Kidney tubule cell (primary cell): ENCODE measurements around the gene LCOR.

Source experiments
- DNase-seq: peaks from one replicate; pipeline ENCODE4 v3.0.0-alpha.2; 2018; ENCODE audit warnings: low spot score

LCOR gene

GRCh38 chr10:97012470-97012869, 180.4 kb downstream of the LCOR start:
- no peak for DNase-seq

GRCh38 chr10:97013568-97013967, 181.5 kb downstream of the LCOR start:
- no peak for DNase-seq

GRCh38 chr10:97013983-97014382, 181.9 kb downstream of the LCOR start:
- DNase-seq = no peak

GRCh38 chr10:97015240-97015639, 183.1 kb downstream of the LCOR start:
- DNase-seq = no peak

- no peak for DNase-seq
These were observed 184.8 kb downstream of the LCOR start for GRCh38 chr10:97016728-97017473.

- no peak for DNase-seq
These were observed 185.4 kb downstream of the LCOR start for GRCh38 chr10:97017474-97017903.

GRCh38 chr10:97018251-97019212, 186.4 kb downstream of the LCOR start:
- no peak for DNase-seq

- DNase-seq = no peak
These were observed 187.2 kb downstream of the LCOR start for GRCh38 chr10:97019213-97019844.

GRCh38 chr10:97020452-97021400, 188.6 kb downstream of the LCOR start:
- DNase-seq = no peak

GRCh38 chr10:97022616-97023015, 190.5 kb downstream of the LCOR start:
- DNase-seq = no peak

GRCh38 chr10:97023401-97024167, 191.5 kb downstream of the LCOR start:
- peak; percentile 4 for DNase-seq

GRCh38 chr10:97024168-97025073, 192.3 kb downstream of the LCOR start:
- peak; percentile 88 for DNase-seq

- peak; percentile 44 for DNase-seq
These were observed 193.6 kb downstream of the LCOR start for GRCh38 chr10:97025613-97026242.

GRCh38 chr10:97028126-97028831, 196.2 kb downstream of the LCOR start:
- DNase-seq = peak; percentile 78

- DNase-seq = no peak
These were observed 196.7 kb downstream of the LCOR start for GRCh38 chr10:97028832-97029178.

GRCh38 chr10:97029271-97029670, 197.2 kb downstream of the LCOR start:
- no peak for DNase-seq

GRCh38 chr10:97030894-97031293, 198.8 kb downstream of the LCOR start:
- DNase-seq = no peak

- DNase-seq = no peak
These were observed 199.4 kb downstream of the LCOR start for GRCh38 chr10:97031459-97031858.
